Activated CD8-positive, alpha-beta memory T cell treated with anti-CD3 and anti-CD28 coated beads, Interleukin-2, amount 10 ng/mL, durations not matched to agents 7 days and 5 days (primary cell): ENCODE data around the gene RAB30. TPM values are rescaled to one million over a fixed set of nuclear protein-coding genes. Genes with fewer than 3 reads are reported as not detected.
"Not testable (repeated sequence)": the region's sequence is repeated elsewhere in the genome, so short reads cannot be mapped to it uniquely, and the experiment has no call there.

ENCODE experiments used
- ATAC-seq: fragments of 150-1000 bp; cut with Tn5 transposase; one replicate; pipeline ENCODE4 v1.10.0; 2021; ENCODE audit warnings: moderate library complexity
- CTCF ChIA-PET: fragments of 350-600 bp; sonication (Branson Sonifier 250); formaldehyde crosslinking; loops from one replicate; lab custom pipeline; 2021; ENCODE audit warnings: antibody characterized with exemption; lab: Charles Lee
- DNase-seq: peaks from one replicate; pipeline ENCODE4 v3.0.0-alpha.2; 2020
- H3K27ac Mint-ChIP-seq: one replicate; pipeline ENCODE4 v1.8.0; 2021; ENCODE audit warnings: mild to moderate bottlenecking, mixed read lengths
- H3K27me3 Mint-ChIP-seq: one replicate; pipeline ENCODE4 v1.8.0; 2021; ENCODE audit warnings: mixed read lengths
- H3K36me3 Mint-ChIP-seq: one replicate; pipeline ENCODE4 v1.8.0; 2021; ENCODE audit warnings: mild to moderate bottlenecking, mixed read lengths
- H3K4me1 Mint-ChIP-seq: one replicate; pipeline ENCODE4 v1.8.0; 2021; ENCODE audit warnings: mixed read lengths
- H3K4me3 Mint-ChIP-seq: one replicate; pipeline ENCODE4 v1.8.0; 2021; ENCODE audit warnings: mild to moderate bottlenecking, moderate library complexity, mixed read lengths
- H3K9me3 Mint-ChIP-seq: one replicate; pipeline ENCODE4 v1.8.0; 2022; ENCODE audit warnings: low read depth, mixed read lengths
- total RNA-seq, 2 experiments: library from RNA; stranded (reverse); gene quantifications; one replicate each; pipeline ENCODE4 v1.2.3, GENCODE V29; 2021

RAB30 gene
- total RNA-seq, 2 experiments from 2014 or later, result 7.0 to 7.7 TPM

GRCh38 chr11:82978422-82979099 lies 93.1 kb downstream of the RAB30 start:
- Mint-ChIP-seq H3K27ac (peak overlapping the region; percentile 44), H3K9me3 (no peaks in the 10 kb centered on the region), H3K4me3 (peak overlapping the region; percentile 11), H3K27me3 (no peaks in the 10 kb centered on the region), H3K4me1 (peaks cover 25% of the 10 kb centered on the region), H3K36me3 (peaks cover 17% of the 10 kb centered on the region)
- DNase-seq (no peak), ATAC-seq (peak; percentile 84)
- CTCF ChIA-PET, result interaction anchor here (0.7 to 0.9 kb wide), 2 partner anchors 11 to 32 kb away, joined by 3 to 4 read pairs; no protein-coding TSS in a partner anchor

DNA sequence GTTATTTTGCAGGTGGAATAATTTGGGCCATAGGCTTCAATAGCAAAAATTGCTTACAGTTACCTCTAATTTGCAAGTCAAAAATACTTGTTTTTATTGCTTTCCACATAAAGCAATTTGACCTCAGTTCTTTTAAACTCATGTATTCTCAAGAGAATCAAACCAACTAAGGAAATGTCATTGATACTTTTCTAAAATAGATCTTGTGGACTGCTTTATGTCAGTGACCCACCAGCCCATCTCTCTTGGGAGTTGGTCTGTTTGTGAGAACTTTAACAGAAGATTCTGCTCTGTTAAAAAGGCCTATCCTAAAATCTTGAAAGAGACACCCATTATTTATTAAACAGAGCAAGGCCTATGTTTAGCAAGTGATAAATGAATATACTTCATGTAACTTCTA lies 94.9 kb downstream of the RAB30 start:
- peaks cover 34% of the 10 kb centered on the region for H3K4me1 Mint-ChIP-seq
- H3K9me3 Mint-ChIP-seq, result no peaks in the 10 kb centered on the region
- CTCF ChIA-PET, result no interaction called here
- H3K27ac Mint-ChIP-seq, result no peak overlapping the region
- ATAC-seq, result no peak
- no peak for DNase-seq
- no peak overlapping the region for H3K4me3 Mint-ChIP-seq
- H3K36me3 Mint-ChIP-seq, result peaks cover 13% of the 10 kb centered on the region
- H3K27me3 Mint-ChIP-seq, result peaks cover 3% of the 10 kb centered on the region

DNA sequence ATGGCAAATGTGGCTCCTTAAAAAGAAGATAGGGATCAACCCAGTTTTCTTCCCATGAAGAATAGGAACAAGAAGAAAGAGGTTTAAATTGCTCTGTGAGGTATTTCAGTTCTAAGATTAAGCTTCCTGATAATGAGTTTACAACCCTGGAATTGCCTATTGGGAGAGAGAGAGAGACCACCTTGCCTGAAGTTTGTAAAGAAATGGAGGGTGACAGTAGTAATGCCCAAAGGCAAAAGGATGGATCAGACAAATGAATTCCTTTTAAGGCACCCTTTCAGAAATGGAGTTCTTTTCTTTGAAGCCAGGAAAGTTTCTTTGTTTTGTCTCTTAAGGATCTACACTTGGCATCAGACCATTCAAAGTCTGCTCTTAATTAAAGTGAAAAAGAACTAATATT lies 95.8 kb downstream of the RAB30 start:
- CTCF ChIA-PET, result no interaction called here
- peaks cover 3% of the 10 kb centered on the region for H3K27me3 Mint-ChIP-seq
- H3K4me3 Mint-ChIP-seq, result no peak overlapping the region
- peaks cover 42% of the 10 kb centered on the region for H3K4me1 Mint-ChIP-seq
- no peak overlapping the region for H3K27ac Mint-ChIP-seq
- DNase-seq (no peak), ATAC-seq (no peak)
- H3K9me3 Mint-ChIP-seq, result no peaks in the 10 kb centered on the region
- peaks cover 10% of the 10 kb centered on the region for H3K36me3 Mint-ChIP-seq

DNA sequence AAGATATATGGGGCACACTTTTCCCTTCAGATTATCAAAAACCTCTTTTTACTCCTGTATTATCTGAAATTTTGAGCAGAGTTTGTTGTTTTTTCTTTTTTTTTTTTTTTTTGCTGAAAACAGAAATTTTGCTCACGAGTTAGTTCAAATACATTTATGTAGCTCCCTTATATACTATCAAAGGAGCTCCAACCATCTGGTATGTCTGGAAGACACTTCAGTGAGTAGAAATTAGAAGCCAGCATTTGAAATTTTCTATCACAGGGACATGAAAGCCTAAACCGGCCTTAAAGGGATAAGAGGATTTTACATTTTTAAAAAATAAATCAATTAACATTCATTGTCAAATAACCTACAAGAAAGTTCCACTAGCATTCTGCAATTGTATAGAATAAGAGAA lies 96.8 kb downstream of the RAB30 start:
- CTCF ChIA-PET, result interaction anchor here (1.1 kb wide), 1 partner anchor 43 kb away, joined by 4 read pairs; no protein-coding TSS in a partner anchor
- Mint-ChIP-seq H3K36me3 (peaks cover 6% of the 10 kb centered on the region), H3K4me3 (no peak overlapping the region), H3K27me3 (peaks cover 3% of the 10 kb centered on the region), H3K4me1 (peaks cover 39% of the 10 kb centered on the region), H3K27ac (no peak overlapping the region), H3K9me3 (no peaks in the 10 kb centered on the region)
- DNase-seq (no peak), ATAC-seq (no peak)

- H3K4me3 Mint-ChIP-seq, result no peak overlapping the region
- DNase-seq (no peak), ATAC-seq (no peak)
- peaks cover 9% of the 10 kb centered on the region for H3K36me3 Mint-ChIP-seq
- CTCF ChIA-PET, result interaction anchor here (1.1 kb wide), 1 partner anchor 43 kb away, joined by 4 read pairs; no protein-coding TSS in a partner anchor
- no peaks in the 10 kb centered on the region for H3K9me3 Mint-ChIP-seq
- H3K27ac Mint-ChIP-seq, result no peak overlapping the region
- H3K27me3 Mint-ChIP-seq, result peaks cover 3% of the 10 kb centered on the region
- H3K4me1 Mint-ChIP-seq, result peaks cover 33% of the 10 kb centered on the region
Measured at GRCh38 chr11:82974135-82974534, 97.6 kb downstream of the RAB30 start.

DNA sequence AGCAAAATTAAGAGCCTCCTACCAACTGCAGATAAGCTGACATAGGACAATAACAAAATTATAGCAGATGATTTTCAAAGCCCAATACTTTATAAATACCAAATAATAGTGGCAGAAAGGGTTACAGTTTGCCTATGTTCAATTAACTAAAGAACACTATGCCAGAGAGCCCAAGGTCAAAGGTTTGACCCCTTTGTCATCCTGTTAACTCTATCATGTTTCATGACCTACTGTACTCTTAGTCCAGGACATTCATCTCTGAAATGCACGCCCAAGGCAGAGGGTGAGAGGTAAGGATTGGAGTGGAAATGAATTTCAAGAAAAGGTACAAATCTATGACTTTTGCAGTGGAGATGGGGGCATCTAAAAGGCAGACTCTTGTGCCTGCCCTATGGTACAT lies 99.6 kb downstream of the RAB30 start:
- peaks cover 5% of the 10 kb centered on the region for H3K36me3 Mint-ChIP-seq
- DNase-seq (no peak), ATAC-seq (no peak)
- H3K27ac Mint-ChIP-seq, result peak overlapping the region; percentile 84
- H3K27me3 Mint-ChIP-seq, result peaks cover 3% of the 10 kb centered on the region
- CTCF ChIA-PET, result no interaction called here
- no peaks in the 10 kb centered on the region for H3K9me3 Mint-ChIP-seq
- peak overlapping the region; percentile 75 for H3K4me3 Mint-ChIP-seq
- peaks cover 17% of the 10 kb centered on the region for H3K4me1 Mint-ChIP-seq

DNA sequence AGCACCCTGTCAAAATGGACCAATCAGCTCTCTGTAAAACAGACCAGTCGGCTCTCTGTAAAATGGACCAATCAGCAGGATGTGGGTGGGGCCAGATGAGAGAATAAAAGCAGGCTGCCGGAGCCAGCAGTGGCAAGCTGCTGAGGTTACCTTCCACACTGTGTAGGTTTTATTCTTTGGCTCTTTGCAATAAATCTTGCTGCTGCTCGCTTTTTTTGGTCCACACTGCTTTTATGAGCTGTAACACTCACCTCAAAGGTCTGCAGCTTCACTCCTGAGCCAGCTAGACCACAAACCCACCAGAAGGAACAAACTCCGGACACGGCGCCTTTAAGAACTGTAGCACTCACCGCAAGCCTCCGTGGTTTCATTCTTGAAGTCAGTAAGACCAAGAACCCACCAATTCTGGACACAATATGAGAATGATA lies 100.2 kb downstream of the RAB30 start:
- peak overlapping the region; percentile 84 for H3K27ac Mint-ChIP-seq
- H3K4me3 Mint-ChIP-seq, result peak overlapping the region; percentile 75
- not testable (repeated sequence) for H3K36me3 Mint-ChIP-seq, H3K27me3 Mint-ChIP-seq, H3K9me3 Mint-ChIP-seq
- peak; percentile 82 for DNase-seq
- peaks cover 17% of the 10 kb centered on the region for H3K4me1 Mint-ChIP-seq
- peak; percentile 74 for ATAC-seq
- CTCF ChIA-PET, result interaction anchor here (0.8 to 1.2 kb wide), 2 partner anchors 45 to 101 kb away, joined by 3 to 4 read pairs; partner anchors contain the start of gene RAB30

GRCh38 chr11:82970507-82971083 lies 101.1 kb downstream of the RAB30 start:
- not testable (repeated sequence) for H3K36me3 Mint-ChIP-seq, ATAC-seq

DNA sequence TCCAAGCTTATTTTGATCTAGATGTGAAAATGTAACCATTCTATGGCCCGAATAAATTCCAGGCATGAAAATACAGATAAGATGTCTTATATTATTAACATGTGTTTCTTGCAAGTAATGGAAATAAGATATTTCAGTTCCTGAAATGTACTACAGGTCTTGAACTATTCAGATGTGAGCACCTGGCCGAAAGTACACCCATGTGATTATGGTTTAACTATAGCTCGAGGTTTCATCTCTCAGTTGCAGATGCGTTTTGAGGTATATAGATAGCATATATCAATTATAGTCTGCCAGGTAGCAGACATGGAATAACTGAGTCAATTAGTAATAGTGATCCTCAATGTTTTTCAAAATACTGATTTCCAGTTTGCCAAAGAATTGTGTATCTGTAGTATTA lies 101.9 kb downstream of the RAB30 start:
- no peak overlapping the region for H3K4me3 Mint-ChIP-seq
- H3K9me3 Mint-ChIP-seq, result no peaks in the 10 kb centered on the region
- DNase-seq (no peak), ATAC-seq (no peak)
- no peak overlapping the region for H3K27ac Mint-ChIP-seq
- H3K4me1 Mint-ChIP-seq, result peaks cover 17% of the 10 kb centered on the region
- CTCF ChIA-PET, result interaction anchor here (0.6 kb wide), 1 partner anchor 64 kb away, joined by 3 read pairs; no protein-coding TSS in a partner anchor
- peaks cover 5% of the 10 kb centered on the region for H3K36me3 Mint-ChIP-seq
- peaks cover 3% of the 10 kb centered on the region for H3K27me3 Mint-ChIP-seq

More at GRCh38 chr11:82970507-82971083, 101.1 kb downstream of the RAB30 start:
- H3K27me3 Mint-ChIP-seq, H3K9me3 Mint-ChIP-seq, H3K4me3 Mint-ChIP-seq, H3K27ac Mint-ChIP-seq, DNase-seq: not testable (repeated sequence)
- CTCF ChIA-PET, result interaction anchor here (1.2 kb wide), 1 partner anchor 44 kb away, joined by 4 read pairs; no protein-coding TSS in a partner anchor
- peaks cover 17% of the 10 kb centered on the region for H3K4me1 Mint-ChIP-seq

GRCh38 chr11:82967381-82967780 lies 104.3 kb downstream of the RAB30 start:
- peaks cover 6% of the 10 kb centered on the region for H3K27me3 Mint-ChIP-seq
- ATAC-seq (no peak), DNase-seq (no peak)
- CTCF ChIA-PET, result no interaction called here
- H3K9me3 Mint-ChIP-seq, result no peaks in the 10 kb centered on the region
- H3K4me1 Mint-ChIP-seq, result peaks cover 14% of the 10 kb centered on the region
- peaks cover 12% of the 10 kb centered on the region for H3K36me3 Mint-ChIP-seq
- no peak overlapping the region for H3K27ac Mint-ChIP-seq
- H3K4me3 Mint-ChIP-seq, result no peak overlapping the region

GRCh38 chr11:82962021-82962420 lies 109.7 kb downstream of the RAB30 start:
- H3K27ac Mint-ChIP-seq, H3K4me3 Mint-ChIP-seq, H3K27me3 Mint-ChIP-seq, H3K9me3 Mint-ChIP-seq, ATAC-seq, CTCF ChIA-PET, DNase-seq: not testable (repeated sequence)
- Mint-ChIP-seq H3K36me3 (peaks cover 13% of the 10 kb centered on the region), H3K4me1 (peaks cover 25% of the 10 kb centered on the region)

GRCh38 chr11:82960779-82961143 lies 110.9 kb downstream of the RAB30 start:
- no peak for ATAC-seq
- peaks cover 3% of the 10 kb centered on the region for H3K9me3 Mint-ChIP-seq
- H3K27me3 Mint-ChIP-seq, result peaks cover 3% of the 10 kb centered on the region
- CTCF ChIA-PET, result interaction anchor here (0.7 to 1.6 kb wide), 2 partner anchors 22 to 59 kb away, joined by 3 read pairs; partner anchors contain the start of gene DDIAS
- DNase-seq, result no peak
- H3K36me3 Mint-ChIP-seq, result peaks cover 17% of the 10 kb centered on the region
- no peak overlapping the region for H3K4me3 Mint-ChIP-seq
- H3K4me1 Mint-ChIP-seq, result peaks cover 38% of the 10 kb centered on the region
- H3K27ac Mint-ChIP-seq, result peak overlapping the region; percentile 73

DNA sequence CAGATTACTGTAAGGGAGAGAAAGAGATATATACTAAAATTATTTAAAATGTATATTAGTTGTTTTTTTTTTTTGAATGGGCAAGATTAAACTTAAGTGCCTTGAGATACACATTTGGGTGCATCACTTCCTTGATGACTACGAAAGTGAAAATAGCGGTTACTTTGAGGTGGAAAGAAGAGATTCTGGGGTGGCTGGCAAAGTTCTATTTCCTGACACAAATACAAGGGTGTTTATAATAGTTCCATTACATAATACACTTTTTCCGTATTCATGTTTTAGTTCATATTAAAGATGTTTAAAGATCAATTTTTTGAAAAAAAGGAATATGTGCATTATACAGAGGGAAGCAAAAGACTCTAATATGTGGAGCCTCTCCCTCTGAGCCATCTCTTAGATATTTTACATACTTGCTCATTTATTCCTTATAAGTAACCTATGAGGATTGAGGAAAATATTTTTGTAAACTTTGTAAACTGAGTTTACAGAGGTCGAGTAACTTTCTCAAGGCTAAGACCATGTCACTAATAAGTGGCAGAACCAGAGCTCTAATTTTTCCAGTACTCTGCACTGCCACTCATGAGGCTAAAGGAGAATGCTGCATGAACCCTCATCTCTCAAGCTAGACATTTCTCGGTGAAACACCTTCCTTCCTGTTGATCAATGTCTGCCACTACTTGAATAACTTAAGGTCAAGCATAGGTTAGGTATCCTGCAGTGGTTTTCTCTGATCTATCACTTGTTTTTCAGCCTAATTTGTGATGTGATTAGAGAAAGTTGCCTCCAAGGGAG lies 111.5 kb downstream of the RAB30 start:
- DNase-seq (peak; percentile 74), ATAC-seq (peak; percentile 84)
- CTCF ChIA-PET, result interaction anchor here (1.1 to 1.6 kb wide), 2 partner anchors 22 to 33 kb away, joined by 3 read pairs; no protein-coding TSS in a partner anchor
- Mint-ChIP-seq H3K36me3 (peaks cover 21% of the 10 kb centered on the region), H3K9me3 (peaks cover 3% of the 10 kb centered on the region), H3K27me3 (peaks cover 3% of the 10 kb centered on the region), H3K27ac (peak overlapping the region; percentile 73), H3K4me3 (no peak overlapping the region), H3K4me1 (peaks cover 44% of the 10 kb centered on the region)
